GM19328 (cell line): ENCODE measurements around the gene TMEM161B.
"Not testable (repeated sequence)": the region's sequence is repeated elsewhere in the genome, so short reads cannot be mapped to it uniquely, and the experiment has no call there.

Experiments
- ATAC-seq: cut with Tn5 transposase; IDR thresholded peaks from one replicate; pipeline ENCODE4 v1.9.1; 2021; ENCODE audit warnings: mild to moderate bottlenecking, moderate library complexity; ENCODE audit not compliant: unreplicated experiment

Gene TMEM161B

GRCh38 chr5:88188458-88189132, 80.0 kb downstream of the TMEM161B start:
- no peak for ATAC-seq

- ATAC-seq = no peak
These were observed 85.4 kb downstream of the TMEM161B start for GRCh38 chr5:88183255-88183654.

GRCh38 chr5:88177486-88177885, 91.2 kb downstream of the TMEM161B start:
- not testable (repeated sequence) for ATAC-seq

- no peak for ATAC-seq
These were observed 95.5 kb downstream of the TMEM161B start for GRCh38 chr5:88172847-88173758.

- no peak for ATAC-seq
These were observed 109.1 kb downstream of the TMEM161B start for GRCh38 chr5:88159591-88159990.

GRCh38 chr5:88158056-88158455, 110.6 kb downstream of the TMEM161B start:
- no peak for ATAC-seq

- ATAC-seq = no peak
These were observed 113.8 kb downstream of the TMEM161B start for GRCh38 chr5:88154891-88155290.

GRCh38 chr5:88150747-88151146, 117.9 kb downstream of the TMEM161B start:
- no peak for ATAC-seq

- ATAC-seq = no peak
These were observed 122.8 kb downstream of the TMEM161B start for GRCh38 chr5:88145611-88146467.

- ATAC-seq = no peak
These were observed 123.4 kb downstream of the TMEM161B start for GRCh38 chr5:88145221-88145610.
